ENCODE measurements around the gene TECPR2. TPM values are rescaled to one million over a fixed set of nuclear protein-coding genes. Genes with fewer than 3 reads are reported as not detected.
"Not testable (repeated sequence)": the region's sequence is repeated elsewhere in the genome, so short reads cannot be mapped to it uniquely, and the experiment has no call there.

Gene TECPR2
- total RNA-seq, 1 experiment from 2014 or later = 21.3 TPM

DNA sequence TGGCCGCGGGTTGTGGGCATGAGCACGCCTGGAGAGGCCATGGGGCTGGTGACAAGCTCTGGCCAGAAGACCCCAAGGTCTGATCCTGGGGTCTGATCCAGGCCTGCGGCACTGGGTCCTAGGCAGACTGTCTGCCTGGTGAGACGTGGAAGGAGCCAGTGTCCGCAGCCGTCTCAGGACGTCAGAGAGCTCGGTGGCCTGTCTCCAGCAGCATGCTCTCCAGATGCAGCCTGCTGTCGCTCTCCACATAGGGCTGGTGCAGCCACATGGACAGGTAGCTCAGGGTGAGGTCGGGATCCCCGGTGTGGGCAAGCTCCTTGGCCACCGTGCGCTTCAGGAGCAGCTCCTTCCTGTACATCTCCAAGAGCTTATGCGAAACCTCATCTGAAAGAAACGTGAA, 14.4 kb upstream of the TECPR2 start (continued):
- no peak for TF ChIP-seq TCF7 (CRISPR knock-in tag; IDR thresholded peaks at IDR 0.05; ENCODE audit: low read depth)
- TF ChIP-seq, protein P1, sequence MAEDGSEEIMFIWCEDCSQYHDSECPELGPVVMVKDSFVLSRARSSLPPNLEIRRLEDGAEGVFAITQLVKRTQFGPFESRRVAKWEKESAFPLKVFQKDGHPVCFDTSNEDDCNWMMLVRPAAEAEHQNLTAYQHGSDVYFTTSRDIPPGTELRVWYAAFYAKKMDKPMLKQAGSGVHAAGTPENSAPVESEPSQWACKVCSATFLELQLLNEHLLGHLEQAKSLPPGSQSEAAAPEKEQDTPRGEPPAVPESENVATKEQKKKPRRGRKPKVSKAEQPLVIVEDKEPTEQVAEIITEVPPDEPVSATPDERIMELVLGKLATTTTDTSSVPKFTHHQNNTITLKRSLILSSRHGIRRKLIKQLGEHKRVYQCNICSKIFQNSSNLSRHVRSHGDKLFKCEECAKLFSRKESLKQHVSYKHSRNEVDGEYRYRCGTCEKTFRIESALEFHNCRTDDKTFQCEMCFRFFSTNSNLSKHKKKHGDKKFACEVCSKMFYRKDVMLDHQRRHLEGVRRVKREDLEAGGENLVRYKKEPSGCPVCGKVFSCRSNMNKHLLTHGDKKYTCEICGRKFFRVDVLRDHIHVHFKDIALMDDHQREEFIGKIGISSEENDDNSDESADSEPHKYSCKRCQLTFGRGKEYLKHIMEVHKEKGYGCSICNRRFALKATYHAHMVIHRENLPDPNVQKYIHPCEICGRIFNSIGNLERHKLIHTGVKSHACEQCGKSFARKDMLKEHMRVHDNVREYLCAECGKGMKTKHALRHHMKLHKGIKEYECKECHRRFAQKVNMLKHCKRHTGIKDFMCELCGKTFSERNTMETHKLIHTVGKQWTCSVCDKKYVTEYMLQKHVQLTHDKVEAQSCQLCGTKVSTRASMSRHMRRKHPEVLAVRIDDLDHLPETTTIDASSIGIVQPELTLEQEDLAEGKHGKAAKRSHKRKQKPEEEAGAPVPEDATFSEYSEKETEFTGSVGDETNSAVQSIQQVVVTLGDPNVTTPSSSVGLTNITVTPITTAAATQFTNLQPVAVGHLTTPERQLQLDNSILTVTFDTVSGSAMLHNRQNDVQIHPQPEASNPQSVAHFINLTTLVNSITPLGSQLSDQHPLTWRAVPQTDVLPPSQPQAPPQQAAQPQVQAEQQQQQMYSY (CRISPR knock-in tag; IDR thresholded peaks at IDR 0.05) = no peak
- TF ChIP-seq TEAD1 (CRISPR knock-in tag; IDR thresholded peaks at IDR 0.05) = no peak
- TF ChIP-seq ZNF416 (CRISPR knock-in tag; IDR thresholded peaks at IDR 0.05) = no peak
- TF ChIP-seq RORB (CRISPR knock-in tag; IDR thresholded peaks at IDR 0.05) = no peak

DNA sequence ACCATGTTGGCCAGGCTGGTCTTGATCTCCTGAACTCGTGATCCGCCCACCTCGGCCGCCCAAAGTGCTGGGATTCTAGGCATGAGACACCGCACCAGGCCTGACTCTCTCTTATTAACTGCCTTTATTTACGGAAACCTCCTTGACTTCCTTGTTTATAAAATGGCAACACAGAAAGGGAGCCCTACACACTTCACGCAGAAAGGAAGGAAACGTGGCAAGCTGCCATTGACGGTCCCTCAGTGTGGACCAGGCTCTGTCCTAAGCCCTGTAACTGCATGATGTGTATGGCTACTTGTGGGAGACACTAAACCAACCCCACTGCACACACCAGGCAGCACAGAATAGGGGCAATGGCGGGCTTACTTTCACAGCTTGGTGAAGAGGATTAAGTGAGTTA, 11.7 kb upstream of the TECPR2 start:
- H3K27ac Mint-ChIP-seq = no peak overlapping the region
- H3K4me3 Mint-ChIP-seq = no peak overlapping the region
- H3K9me3 Mint-ChIP-seq = no peaks in the 10 kb centered on the region

DNA sequence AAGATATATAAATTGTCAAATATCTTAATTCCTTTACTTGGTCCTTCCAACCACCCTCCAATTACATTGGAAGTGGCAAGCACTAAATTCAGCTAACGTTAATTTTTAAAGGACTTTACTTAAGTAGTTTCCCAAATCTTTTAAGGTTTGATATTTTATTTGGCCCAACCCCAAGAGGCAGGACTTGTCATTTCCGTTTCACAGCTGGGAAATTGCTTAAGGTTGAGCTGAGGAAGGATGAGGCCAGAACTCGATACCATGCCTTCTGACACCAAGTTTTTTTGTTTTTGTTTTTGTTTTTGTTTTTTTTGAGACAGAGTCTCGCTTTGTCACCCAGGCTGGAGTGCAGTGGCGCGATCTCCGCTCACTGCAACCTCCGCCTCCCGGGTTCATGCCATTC, 11.1 kb upstream of the TECPR2 start:
- DNase-seq (ENCODE audit: low spot score); H3K4me3 Mint-ChIP-seq; H3K4me1 Mint-ChIP-seq; H3K27me3 Mint-ChIP-seq (ENCODE audit: low read depth); H3K9me3 Mint-ChIP-seq; POLR2A ChIA-PET; ATAC-seq; H3K27ac Mint-ChIP-seq; CTCF ChIA-PET: not testable (repeated sequence)
- H3K36me3 Mint-ChIP-seq = peaks cover 40% of the 10 kb centered on the region

More for the DNA sequence above, 11.7 kb upstream of the TECPR2 start:
- TF ChIP-seq ATF1 (CRISPR knock-in tag; IDR thresholded peaks at IDR 0.05) (no peak), HMGA2 (CRISPR knock-in tag; IDR thresholded peaks at IDR 0.05) (no peak), CREM (CRISPR knock-in tag; IDR thresholded peaks at IDR 0.05) (no peak), JUN (CRISPR knock-in tag; IDR thresholded peaks at IDR 0.05) (no peak), ZNF138 (CRISPR knock-in tag; conservative IDR thresholded peaks at IDR 0.05) (no peak), TEAD4 (CRISPR knock-in tag; IDR thresholded peaks at IDR 0.05) (no peak), RORB (CRISPR knock-in tag; IDR thresholded peaks at IDR 0.05) (no peak), TCF7 (CRISPR knock-in tag; IDR thresholded peaks at IDR 0.05; ENCODE audit: low read depth) (no peak)
- TF ChIP-seq, protein P2, sequence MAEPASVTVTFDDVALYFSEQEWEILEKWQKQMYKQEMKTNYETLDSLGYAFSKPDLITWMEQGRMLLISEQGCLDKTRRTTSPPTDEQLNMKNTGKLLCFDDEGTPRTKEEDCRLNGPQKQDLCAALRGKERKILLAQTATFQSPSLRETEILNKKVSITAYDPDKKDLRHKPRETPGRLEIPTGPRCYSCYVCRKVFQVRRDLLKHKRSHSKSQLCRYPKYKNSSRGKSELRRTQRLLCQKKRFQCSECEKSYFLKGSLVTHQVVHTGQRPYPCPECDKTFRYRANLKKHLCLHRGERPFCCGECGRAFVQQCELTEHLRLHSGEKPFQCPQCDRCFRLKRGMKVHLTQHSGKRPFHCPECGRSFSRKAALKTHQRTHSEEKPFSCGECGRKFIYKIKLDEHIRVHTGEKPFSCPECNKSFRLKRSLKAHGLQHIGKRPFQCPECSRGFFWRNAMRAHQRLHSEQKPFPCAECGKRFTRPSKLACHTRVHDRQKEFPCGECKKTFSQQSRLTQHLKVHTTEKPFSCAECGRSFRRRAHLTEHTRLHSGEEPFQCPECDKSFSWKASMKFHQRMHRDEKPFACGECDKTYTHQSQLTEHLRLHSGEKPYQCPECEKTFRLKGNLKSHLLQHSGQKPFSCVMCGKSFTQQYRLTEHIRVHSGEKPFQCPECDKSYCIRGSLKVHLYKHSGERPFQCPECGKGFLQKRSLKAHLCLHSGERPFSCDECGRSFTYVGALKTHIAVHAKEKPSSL (CRISPR knock-in tag; conservative IDR thresholded peaks at IDR 0.05) = no peak
- TF ChIP-seq, protein P3, sequence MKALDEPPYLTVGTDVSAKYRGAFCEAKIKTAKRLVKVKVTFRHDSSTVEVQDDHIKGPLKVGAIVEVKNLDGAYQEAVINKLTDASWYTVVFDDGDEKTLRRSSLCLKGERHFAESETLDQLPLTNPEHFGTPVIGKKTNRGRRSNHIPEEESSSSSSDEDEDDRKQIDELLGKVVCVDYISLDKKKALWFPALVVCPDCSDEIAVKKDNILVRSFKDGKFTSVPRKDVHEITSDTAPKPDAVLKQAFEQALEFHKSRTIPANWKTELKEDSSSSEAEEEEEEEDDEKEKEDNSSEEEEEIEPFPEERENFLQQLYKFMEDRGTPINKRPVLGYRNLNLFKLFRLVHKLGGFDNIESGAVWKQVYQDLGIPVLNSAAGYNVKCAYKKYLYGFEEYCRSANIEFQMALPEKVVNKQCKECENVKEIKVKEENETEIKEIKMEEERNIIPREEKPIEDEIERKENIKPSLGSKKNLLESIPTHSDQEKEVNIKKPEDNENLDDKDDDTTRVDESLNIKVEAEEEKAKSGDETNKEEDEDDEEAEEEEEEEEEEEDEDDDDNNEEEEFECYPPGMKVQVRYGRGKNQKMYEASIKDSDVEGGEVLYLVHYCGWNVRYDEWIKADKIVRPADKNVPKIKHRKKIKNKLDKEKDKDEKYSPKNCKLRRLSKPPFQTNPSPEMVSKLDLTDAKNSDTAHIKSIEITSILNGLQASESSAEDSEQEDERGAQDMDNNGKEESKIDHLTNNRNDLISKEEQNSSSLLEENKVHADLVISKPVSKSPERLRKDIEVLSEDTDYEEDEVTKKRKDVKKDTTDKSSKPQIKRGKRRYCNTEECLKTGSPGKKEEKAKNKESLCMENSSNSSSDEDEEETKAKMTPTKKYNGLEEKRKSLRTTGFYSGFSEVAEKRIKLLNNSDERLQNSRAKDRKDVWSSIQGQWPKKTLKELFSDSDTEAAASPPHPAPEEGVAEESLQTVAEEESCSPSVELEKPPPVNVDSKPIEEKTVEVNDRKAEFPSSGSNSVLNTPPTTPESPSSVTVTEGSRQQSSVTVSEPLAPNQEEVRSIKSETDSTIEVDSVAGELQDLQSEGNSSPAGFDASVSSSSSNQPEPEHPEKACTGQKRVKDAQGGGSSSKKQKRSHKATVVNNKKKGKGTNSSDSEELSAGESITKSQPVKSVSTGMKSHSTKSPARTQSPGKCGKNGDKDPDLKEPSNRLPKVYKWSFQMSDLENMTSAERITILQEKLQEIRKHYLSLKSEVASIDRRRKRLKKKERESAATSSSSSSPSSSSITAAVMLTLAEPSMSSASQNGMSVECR (CRISPR knock-in tag; IDR thresholded peaks at IDR 0.05; ENCODE audit: borderline replicate concordance) = no peak
- TF ChIP-seq, protein P4, sequence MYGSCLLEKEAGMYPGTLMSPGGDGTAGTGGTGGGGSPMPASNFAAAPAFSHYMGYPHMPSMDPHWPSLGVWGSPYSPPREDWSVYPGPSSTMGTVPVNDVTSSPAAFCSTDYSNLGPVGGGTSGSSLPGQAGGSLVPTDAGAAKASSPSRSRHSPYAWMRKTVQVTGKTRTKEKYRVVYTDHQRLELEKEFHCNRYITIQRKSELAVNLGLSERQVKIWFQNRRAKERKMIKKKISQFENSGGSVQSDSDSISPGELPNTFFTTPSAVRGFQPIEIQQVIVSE (CRISPR knock-in tag; IDR thresholded peaks at IDR 0.05; ENCODE audit: borderline replicate concordance) = no peak
- TF ChIP-seq, protein P5, sequence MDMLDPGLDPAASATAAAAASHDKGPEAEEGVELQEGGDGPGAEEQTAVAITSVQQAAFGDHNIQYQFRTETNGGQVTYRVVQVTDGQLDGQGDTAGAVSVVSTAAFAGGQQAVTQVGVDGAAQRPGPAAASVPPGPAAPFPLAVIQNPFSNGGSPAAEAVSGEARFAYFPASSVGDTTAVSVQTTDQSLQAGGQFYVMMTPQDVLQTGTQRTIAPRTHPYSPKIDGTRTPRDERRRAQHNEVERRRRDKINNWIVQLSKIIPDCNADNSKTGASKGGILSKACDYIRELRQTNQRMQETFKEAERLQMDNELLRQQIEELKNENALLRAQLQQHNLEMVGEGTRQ (CRISPR knock-in tag; IDR thresholded peaks at IDR 0.05) = no peak
- TF ChIP-seq, protein P6, sequence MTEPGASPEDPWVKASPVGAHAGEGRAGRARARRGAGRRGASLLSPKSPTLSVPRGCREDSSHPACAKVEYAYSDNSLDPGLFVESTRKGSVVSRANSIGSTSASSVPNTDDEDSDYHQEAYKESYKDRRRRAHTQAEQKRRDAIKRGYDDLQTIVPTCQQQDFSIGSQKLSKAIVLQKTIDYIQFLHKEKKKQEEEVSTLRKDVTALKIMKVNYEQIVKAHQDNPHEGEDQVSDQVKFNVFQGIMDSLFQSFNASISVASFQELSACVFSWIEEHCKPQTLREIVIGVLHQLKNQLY (CRISPR knock-in tag; IDR thresholded peaks at IDR 0.05) = no peak
- TF ChIP-seq, protein P7, sequence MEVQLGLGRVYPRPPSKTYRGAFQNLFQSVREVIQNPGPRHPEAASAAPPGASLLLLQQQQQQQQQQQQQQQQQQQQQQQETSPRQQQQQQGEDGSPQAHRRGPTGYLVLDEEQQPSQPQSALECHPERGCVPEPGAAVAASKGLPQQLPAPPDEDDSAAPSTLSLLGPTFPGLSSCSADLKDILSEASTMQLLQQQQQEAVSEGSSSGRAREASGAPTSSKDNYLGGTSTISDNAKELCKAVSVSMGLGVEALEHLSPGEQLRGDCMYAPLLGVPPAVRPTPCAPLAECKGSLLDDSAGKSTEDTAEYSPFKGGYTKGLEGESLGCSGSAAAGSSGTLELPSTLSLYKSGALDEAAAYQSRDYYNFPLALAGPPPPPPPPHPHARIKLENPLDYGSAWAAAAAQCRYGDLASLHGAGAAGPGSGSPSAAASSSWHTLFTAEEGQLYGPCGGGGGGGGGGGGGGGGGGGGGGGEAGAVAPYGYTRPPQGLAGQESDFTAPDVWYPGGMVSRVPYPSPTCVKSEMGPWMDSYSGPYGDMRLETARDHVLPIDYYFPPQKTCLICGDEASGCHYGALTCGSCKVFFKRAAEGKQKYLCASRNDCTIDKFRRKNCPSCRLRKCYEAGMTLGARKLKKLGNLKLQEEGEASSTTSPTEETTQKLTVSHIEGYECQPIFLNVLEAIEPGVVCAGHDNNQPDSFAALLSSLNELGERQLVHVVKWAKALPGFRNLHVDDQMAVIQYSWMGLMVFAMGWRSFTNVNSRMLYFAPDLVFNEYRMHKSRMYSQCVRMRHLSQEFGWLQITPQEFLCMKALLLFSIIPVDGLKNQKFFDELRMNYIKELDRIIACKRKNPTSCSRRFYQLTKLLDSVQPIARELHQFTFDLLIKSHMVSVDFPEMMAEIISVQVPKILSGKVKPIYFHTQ (CRISPR knock-in tag; IDR thresholded peaks at IDR 0.05) = no peak
- H3K27me3 Mint-ChIP-seq (ENCODE audit: low read depth) = no peaks in the 10 kb centered on the region
- no peaks in the 10 kb centered on the region for H3K4me1 Mint-ChIP-seq
- ChIA-PET POLR2A (no interaction called here), CTCF (interaction anchor here (0.6 kb wide), 1 partner anchor 500 kb away, joined by 4 read pairs; no protein-coding TSS in a partner anchor)
- H3K36me3 Mint-ChIP-seq = peaks cover 39% of the 10 kb centered on the region
- DNase-seq (ENCODE audit: low spot score) = no peak
- no peak for ATAC-seq
